Measurements from ENCODE around the gene PPP1R3A.
"Not testable (repeated sequence)": the region's sequence is repeated elsewhere in the genome, so short reads cannot be mapped to it uniquely, and the experiment has no call there.

The PPP1R3A gene

DNA sequence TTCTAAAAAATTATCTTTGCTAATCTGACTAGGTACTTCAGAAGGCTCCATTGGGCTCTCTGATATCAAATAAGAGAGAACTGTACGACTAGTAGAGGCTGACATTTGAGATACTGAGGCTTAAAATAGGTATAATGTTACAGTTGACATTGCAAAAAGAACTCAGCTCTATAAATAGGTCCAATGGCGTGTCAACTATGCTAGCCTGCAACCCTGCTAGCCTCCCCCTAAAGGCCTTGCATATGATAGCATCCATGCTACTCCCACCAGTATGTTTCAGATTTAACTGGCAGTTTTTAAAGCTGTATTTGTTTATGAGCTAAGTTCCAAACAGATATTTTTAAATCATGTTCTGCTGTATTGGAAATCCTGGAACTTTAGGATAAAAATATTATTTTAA is at the start of gene PPP1R3A:
Gene PPP1R3A (minus strand): TSS at position 64 of the 400 bp plus-strand sequence. CDS start 13 bp downstream, at position 51.
- no peak for DNase-seq

DNA sequence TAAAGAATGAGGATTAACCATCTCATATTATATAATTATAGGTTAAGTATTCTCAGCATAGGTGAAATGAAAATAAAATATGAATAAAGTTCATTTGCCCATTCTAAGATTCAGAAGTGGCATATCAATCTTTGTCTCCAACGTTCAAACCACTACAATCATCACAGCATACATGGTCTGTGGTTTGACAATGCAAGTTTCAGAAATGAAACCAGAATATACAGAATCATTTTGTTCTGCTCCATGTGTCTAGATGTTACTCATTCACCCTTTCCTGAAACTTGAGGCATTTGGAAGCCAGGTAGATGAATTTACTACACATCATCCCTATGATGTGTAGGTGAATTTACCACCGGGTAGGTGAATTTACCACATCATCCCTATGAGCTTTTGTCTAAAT is 44.5 kb upstream of the PPP1R3A start:
- DNase-seq = no peak

- DNase-seq = no peak
Observed at GRCh38 chr7:113959910-113960309, 41.1 kb upstream of the PPP1R3A start.

- no peak for DNase-seq
Observed at GRCh38 chr7:113955157-113955556, 36.3 kb upstream of the PPP1R3A start.

GRCh38 chr7:113953553-113953952 is 34.7 kb upstream of the PPP1R3A start:
- DNase-seq = no peak

- DNase-seq = no peak
Observed at GRCh38 chr7:113945018-113945938, 26.5 kb upstream of the PPP1R3A start.

DNA sequence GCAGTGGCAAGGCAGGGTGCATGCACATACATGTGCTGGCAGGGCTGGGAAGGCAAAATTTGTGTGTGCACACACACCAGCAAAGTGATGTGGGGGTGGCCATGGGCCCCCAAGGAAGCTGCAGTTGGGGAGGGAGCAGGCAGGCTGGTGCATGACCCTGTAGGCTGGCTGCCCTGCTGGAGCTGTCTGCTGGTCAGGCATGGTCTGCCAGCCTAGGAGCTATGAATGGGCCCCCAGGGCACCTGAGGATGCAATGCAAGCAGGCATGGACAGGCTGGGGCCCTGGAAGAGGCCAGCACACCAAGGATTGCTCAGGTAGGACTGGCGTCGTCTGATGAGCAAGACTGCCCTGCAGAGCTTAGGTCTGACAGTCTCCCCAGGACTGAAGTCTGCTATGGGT is 18.2 kb upstream of the PPP1R3A start:
- DNase-seq = no peak

DNA sequence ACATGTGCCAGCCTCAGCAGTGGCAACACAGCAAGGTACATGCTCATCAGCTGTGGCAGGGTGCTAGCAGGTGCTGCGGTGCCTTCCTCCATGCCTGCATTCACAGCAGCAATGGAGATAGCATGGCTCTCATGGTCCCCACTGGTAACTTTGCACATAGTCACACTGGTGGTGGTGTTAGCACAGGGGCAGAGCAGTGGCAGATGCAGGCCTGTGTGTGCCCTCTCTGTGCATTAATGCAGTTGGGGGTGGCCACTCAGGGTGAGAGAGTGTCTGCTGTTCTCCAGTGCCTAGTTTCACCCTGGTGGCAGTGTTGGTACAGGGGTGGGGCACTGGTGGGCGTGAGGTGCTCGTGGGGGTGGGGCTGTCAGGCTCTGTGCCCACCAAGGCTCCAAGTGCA is 17.7 kb upstream of the PPP1R3A start:
- no peak for DNase-seq

DNA sequence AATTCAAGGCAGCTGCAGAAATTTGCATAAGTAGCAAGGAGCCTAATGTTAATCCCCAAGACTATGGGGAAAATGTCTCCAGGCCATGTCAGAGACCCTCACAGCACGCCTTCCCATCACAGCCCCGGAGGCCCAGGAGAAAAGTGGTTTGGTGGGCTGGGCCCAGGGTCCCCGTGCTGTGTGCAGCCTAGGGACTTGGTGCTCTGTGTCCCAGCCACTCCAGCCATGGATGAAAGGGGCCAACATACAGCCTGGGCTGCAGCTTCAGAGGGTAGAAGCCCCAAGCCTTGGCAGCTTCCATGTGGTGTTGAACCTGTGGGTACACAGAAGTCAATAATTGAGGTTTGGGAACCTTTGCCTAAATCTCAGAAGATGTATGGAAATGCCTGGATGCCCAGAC is 10.6 kb upstream of the PPP1R3A start:
- DNase-seq = not testable (repeated sequence)

DNA sequence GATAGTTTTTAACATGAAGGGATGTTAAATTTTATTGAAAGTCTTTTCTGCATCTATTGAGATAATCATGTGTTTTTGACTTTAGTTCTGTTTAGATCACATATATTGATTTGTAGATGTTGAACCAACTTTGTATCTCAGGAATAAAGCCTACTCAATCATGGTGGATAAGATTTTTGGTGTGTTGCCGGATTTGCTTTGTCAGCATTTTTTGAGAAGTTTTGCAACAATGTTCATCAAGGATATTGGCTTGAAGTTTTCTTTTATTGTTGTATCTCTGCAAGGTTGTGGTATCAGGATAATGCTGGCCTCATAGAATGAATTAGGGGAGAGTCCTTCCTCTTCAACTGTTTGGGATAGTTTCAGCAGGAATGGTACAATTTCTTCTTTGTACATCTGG is 9.3 kb upstream of the PPP1R3A start:
- no peak for DNase-seq

DNA sequence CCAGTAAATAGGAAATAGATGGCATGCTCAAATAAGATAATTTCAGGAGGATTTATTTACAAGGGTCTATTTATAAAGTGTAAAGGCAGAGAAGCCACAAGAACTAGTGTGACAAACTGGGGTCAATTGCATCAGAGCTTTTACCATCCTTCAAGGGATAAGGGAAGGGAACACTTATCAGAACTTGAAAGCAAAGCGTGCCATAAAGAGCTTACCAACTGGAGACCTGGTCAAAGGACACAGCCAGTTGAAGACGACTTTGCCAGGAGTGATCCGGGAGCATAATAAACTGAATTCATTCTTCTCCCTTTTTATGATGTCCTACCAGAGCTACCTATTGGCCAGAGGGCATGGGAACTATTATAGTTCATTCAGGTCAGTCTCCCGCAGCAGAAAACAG is 3.2 kb upstream of the PPP1R3A start:
- DNase-seq = no peak

- no peak for DNase-seq
Observed at GRCh38 chr7:113921363-113921762, 2.6 kb upstream of the PPP1R3A start.

DNA sequence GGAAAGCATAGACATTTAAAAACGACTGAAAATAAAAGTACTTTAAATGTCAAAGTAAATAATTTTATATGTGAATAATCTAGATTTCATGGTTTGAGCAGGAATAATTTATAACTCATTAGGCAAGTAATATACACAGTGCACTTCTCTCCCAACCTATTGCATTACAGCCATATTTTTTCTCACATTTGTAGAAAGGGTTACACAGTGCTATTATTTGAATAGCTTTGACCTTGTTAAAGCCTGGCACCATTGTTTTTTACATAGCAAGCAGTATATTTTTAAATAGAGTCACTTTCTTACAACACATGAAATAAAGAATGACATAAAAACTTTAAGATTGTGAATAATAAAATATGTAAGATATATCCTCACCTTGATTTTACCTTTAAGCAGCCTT is 969 bp downstream of the PPP1R3A start:
- no peak for DNase-seq

DNA sequence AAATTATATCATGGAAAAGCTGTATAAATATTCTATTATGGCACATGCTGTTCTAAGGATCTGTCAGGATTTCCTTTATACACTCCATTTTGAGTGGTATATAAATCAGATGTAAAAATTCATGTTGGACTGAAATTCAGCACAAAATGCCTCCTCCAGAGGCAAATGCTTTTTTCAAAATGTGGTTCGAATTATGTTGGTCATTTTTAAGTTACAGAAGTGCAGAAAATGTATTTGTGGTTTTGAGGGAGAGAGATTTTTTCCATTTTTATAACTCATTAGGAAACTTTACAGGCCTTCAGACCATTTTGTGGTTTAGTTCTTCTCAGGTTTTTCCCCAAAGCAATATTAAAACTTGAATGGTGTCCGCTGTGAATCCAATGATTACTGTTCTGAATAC is 2.9 kb downstream of the PPP1R3A start:
- DNase-seq = no peak

DNA sequence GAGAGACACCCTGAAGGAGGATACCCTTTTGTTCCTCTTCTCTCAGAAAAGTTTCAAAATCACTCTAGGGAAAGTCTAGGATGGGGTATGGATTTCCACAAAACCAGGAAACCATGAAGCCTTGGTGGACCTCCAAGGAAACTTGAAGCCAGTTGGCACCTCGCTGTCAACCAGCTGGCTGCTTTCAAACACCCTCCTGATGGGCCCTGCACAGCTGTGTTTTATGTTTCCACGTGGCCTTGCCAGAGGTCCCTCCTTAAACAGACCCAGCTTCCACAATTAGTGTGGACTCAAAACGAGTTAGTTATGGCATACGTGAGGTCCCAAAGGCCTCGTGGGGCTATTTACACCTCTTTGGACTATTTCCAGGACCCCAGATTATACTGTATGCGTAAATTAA is 5.9 kb downstream of the PPP1R3A start:
- DNase-seq = no peak

- DNase-seq = no peak
Observed at GRCh38 chr7:113907617-113908016, 11.2 kb downstream of the PPP1R3A start.

- no peak for DNase-seq
Observed at GRCh38 chr7:113904521-113904920, 14.3 kb downstream of the PPP1R3A start.

- DNase-seq = no peak
Observed at GRCh38 chr7:113892818-113893217, 26.0 kb downstream of the PPP1R3A start.

DNA sequence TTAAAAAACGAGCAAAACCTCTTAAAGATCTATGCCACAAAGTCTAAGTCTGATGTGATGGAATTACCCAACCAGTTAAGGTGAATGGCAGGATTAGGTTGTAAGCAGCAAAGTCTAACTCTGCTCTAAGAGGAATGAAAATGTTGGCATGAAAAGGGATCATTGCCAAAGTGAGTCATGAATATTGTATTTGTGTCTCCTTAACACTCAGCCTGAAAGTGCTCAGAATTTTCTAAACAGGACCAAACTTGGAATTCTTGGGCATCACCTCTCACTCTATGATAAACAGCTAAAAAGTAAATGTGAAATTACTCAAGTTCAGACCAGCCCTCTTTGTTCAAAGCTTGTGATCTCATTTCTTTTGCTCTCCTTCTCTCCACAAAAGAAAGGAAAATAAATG is 27.0 kb downstream of the PPP1R3A start:
- DNase-seq = no peak

GRCh38 chr7:113891031-113891350 is 27.8 kb downstream of the PPP1R3A start:
- no peak for DNase-seq

DNA sequence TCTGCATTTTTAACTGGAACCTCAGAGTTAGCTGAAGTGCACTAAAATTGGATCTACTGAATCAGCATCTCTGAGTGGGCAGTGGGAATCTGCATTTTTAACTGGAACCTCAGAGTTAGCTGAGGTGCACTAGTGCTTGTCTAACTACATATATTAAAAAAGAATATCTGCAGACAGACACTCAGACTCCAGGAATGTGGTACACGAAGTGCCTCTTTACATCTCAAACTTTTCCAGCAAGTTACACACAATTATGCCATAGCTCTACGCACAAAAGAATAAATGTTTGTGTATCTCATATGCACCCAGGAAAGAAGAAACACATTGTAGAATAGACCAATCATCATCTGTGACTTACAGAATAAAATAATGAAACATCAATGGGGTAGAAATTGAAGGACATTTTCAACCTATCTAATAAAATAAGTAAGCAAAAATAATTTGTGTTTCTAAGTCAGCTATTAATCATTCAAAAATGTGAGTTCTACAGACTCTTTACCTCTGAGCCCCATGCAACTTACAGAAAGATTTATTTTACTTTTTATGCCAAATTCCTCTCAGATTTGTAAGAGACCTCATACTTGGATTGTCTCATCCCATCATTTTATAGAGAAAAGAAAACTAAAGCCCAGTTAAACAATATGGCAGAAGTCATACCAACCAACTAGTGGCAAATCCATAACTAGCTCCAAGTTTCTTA is 28.3 kb downstream of the PPP1R3A start:
- DNase-seq = no peak

DNA sequence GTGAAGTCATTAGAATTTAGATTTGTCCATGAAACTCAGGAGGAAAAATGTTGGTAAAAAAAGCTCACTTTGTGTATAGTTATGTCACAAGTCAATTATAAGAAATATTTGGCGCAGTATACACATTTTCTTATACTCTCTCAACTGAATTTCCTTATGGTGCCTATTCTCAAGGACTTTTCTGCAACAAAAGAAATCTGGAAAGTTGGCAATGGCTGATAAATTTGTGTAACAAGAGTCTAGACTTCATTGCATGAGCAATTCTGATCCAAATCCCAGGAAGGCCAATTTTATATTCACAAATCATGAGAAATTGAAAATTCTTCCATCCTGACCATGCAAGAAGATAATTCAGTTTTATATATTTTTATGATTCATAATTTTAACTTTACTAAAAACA is 35.7 kb downstream of the PPP1R3A start:
- no peak for DNase-seq

- DNase-seq = no peak
Observed at GRCh38 chr7:113880559-113880958, 38.2 kb downstream of the PPP1R3A start.

DNA sequence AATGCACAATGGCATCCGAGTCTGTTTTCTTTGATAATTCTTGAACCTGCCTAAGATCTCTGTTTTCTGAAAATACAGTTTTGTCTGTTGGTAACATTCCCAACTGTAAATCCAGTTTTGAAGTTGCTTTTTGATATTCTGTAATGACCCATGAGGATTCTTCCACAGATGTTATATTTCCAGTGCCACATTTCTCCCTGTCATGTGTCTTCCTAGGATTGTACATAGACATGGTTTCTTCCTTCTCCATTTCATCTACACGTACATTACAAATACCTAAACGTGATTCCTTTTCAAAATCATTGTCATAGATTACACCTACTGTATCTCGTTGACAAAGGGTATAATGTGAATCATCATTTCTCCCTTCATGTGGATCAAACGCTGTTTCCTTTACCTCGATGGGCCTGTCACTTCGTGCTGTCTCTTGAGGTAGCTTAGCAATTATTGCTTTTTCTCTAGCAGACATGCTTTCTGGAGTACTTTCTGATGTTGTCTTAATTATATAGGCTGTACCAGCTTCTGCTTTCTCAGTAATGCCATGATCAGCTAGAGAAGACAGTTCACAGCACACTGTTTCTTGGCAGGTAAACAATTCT is 40.3 kb downstream of the PPP1R3A start:
- DNase-seq = no peak
